HCT116 (cell line): ENCODE results near the gene NCAPH2. TPM values are rescaled to one million over a fixed set of nuclear protein-coding genes. Genes with fewer than 3 reads are reported as not detected.
A peak's percentile ranks its signal among the peaks of the same experiment; 100 is the strongest.

ENCODE experiments used
- ATAC-seq: fragments of 200-7000 bp; cut with Tn5 transposase; 2 replicates; pipeline ENCODE4 v1.9.1; 2020; ENCODE audit warnings: mild to moderate bottlenecking, moderate library complexity
- BruUV-seq: library from RNA; stranded (reverse); fragments of 400-500 nt; replicated peaks from 2 replicates; lab custom pipeline; 2021; lab: Mats Ljungman, UMichigan
- CTCF ChIA-PET: fragments of 300-600 bp; sonication (Branson Sonifier 250); formaldehyde crosslinking; loops from one replicate; lab custom pipeline; 2021; ENCODE audit warnings: antibody characterized with exemption; lab: Charles Lee
- POLR2A ChIA-PET: fragments of 300-600, 350-600 bp; sonication (Branson Sonifier 250); formaldehyde crosslinking; loops from one replicate; lab custom pipeline; 2021; ENCODE audit warnings: antibody characterized with exemption; lab: Charles Lee
- RAD21 ChIA-PET, 2 experiments: fragments of 300-600 bp; sonication (Branson Sonifier 250); formaldehyde crosslinking; loops; one replicate each; lab custom pipeline; 2023; ENCODE audit warnings: low total read pairs in 2 of 2; ENCODE audit not compliant: uncharacterized antibody in 2 of 2, unreplicated experiment in 2 of 2, low non-redundant PET in 1 of 2; lab: Charles Lee
- DNase-seq: peaks from one replicate; pipeline ENCODE4 v3.0.0-alpha.2; 2010; ENCODE audit warnings: low read depth, low spot score
- H2AFZ ChIP-seq: fragments of 200-600 bp; shearing (Covaris generic), sonication (generic); 2 replicates; pipeline ENCODE4 v1.6.1; 2017; ENCODE audit warnings: low read depth, mixed run types, mixed read lengths, antibody characterized with exemption, low read length; ENCODE audit not compliant: poor library complexity, severe bottlenecking
- H3K27ac ChIP-seq: 2 replicates; pipeline ENCODE4 v1.5.1; 2012; ENCODE audit warnings: low read depth, low read length
- H3K27me3 ChIP-seq: fragments of 200-600 bp; sonication (generic); 2 replicates; pipeline ENCODE4 v1.6.1; 2016; ENCODE audit warnings: mixed run types, low read length, mixed read lengths; ENCODE audit not compliant: insufficient read depth
- H3K36me3 ChIP-seq, 2 experiments: fragments of 200-500 bp in 1 of 2; fragments of 200-600 bp in 1 of 2; sonication (Bioruptor generic) in 1 of 2; sonication (generic) in 1 of 2; 2 replicates each; pipeline versions ENCODE4 v1.5.1 to v1.6.1; 2014 to 2016; ENCODE audit warnings: low read length in 2 of 2, inconsistent platforms in 1 of 2, mixed read lengths in 1 of 2, mixed run types in 1 of 2; ENCODE audit not compliant: insufficient read depth in 2 of 2, control insufficient read depth in 1 of 2
- H3K4me1 ChIP-seq, 2 experiments: fragments of 200-600 bp in 1 of 2; sonication (generic) in 1 of 2; 2 replicates each; pipeline versions ENCODE4 v1.5.1 to v1.6.1; 2012 to 2017; ENCODE audit warnings: low read length in 2 of 2, inconsistent platforms in 1 of 2, mild to moderate bottlenecking in 1 of 2, mixed read lengths in 1 of 2, mixed run types in 1 of 2, moderate library complexity in 1 of 2; ENCODE audit not compliant: insufficient read depth in 2 of 2, control insufficient read depth in 1 of 2
- H3K4me2 ChIP-seq: fragments of 200-600 bp; sonication (generic); 2 replicates; pipeline ENCODE4 v1.6.1; 2017; ENCODE audit warnings: mixed run types, low read length, mixed read lengths
- H3K4me3 ChIP-seq, 2 experiments: fragments of 200-600 bp in 1 of 2; sonication (generic) in 1 of 2; replicated peaks in 1 of 2; 2 replicates each; pipeline ENCODE4 v1.5.1; 2011 to 2016; ENCODE audit warnings: low read length in 2 of 2, control low read depth in 1 of 2, low read depth in 1 of 2, mild to moderate bottlenecking in 1 of 2, mixed read lengths in 1 of 2, mixed run types in 1 of 2
- H3K79me2 ChIP-seq: fragments of 200-600 bp; sonication (generic); 2 replicates; pipeline ENCODE4 v1.6.1; 2017; ENCODE audit warnings: mild to moderate bottlenecking, mixed run types, low read length, moderate library complexity, mixed read lengths; ENCODE audit not compliant: insufficient read depth
- H3K9ac ChIP-seq: fragments of 200-600 bp; sonication (generic); 2 replicates; pipeline ENCODE4 v1.6.1; 2016; ENCODE audit warnings: low read length, mixed read lengths
- H3K9me2 ChIP-seq: fragments of 200-600 bp; sonication (generic), shearing (Covaris generic); 2 replicates; pipeline ENCODE4 v1.6.1; 2017; ENCODE audit warnings: mixed run types, mild to moderate bottlenecking, moderate library complexity; ENCODE audit not compliant: insufficient read depth
- H3K9me3 ChIP-seq, 2 experiments: fragments of 200-500 bp in 1 of 2; fragments of 200-600 bp in 1 of 2; sonication (Bioruptor generic) in 1 of 2; sonication (generic) in 1 of 2; 2 replicates each; pipeline ENCODE4 v1.6.1; 2014 to 2017; ENCODE audit warnings: low read length in 2 of 2, mixed read lengths in 2 of 2, inconsistent platforms in 1 of 2, low read depth in 1 of 2, mild to moderate bottlenecking in 1 of 2, mixed run types in 1 of 2, moderate library complexity in 1 of 2; ENCODE audit not compliant: control insufficient read depth in 1 of 2, insufficient read depth in 1 of 2
- H4K20me1 ChIP-seq: fragments of 200-600 bp; sonication (generic), shearing (Covaris generic); 2 replicates; pipeline ENCODE4 v1.6.1; 2017; ENCODE audit warnings: mixed run types, mild to moderate bottlenecking, moderate library complexity; ENCODE audit not compliant: insufficient read depth
- CBX3 ChIP-seq: IDR thresholded peaks from 2 replicates; pipeline ENCODE4 v1.6.1; 2012; ENCODE audit warnings: low read depth
- CEBPB ChIP-seq: IDR thresholded peaks from 2 replicates; pipeline ENCODE4 v1.6.1; 2012; ENCODE audit warnings: low read depth
- CTCF ChIP-seq, 3 experiments: fragments of 200-600 bp in 1 of 3; sonication (generic) in 1 of 3; IDR thresholded peaks in 2 of 3; conservative IDR thresholded peaks in 1 of 3; 2 replicates each; pipeline ENCODE4 v1.5.1; 2012 to 2017; ENCODE audit warnings: low read depth in 2 of 3, low read length in 2 of 3, antibody characterized with exemption in 1 of 3, borderline replicate concordance in 1 of 3, control low read depth in 1 of 3, mild to moderate bottlenecking in 1 of 3, mixed read lengths in 1 of 3, mixed run types in 1 of 3, moderate library complexity in 1 of 3; ENCODE audit not compliant: insufficient read depth in 1 of 3
- ELF1 ChIP-seq: IDR thresholded peaks from 2 replicates; pipeline ENCODE4 v1.6.1; 2012; ENCODE audit warnings: low read depth, borderline replicate concordance
- EZH2 ChIP-seq: fragments of 200-600 bp; sonication (generic); IDR thresholded peaks from 2 replicates; pipeline ENCODE4 v1.6.1; 2017; ENCODE audit warnings: antibody characterized with exemption, mixed run types
- EZH2phosphoT487 ChIP-seq: fragments of 200-600 bp; IDR thresholded peaks from 2 replicates; pipeline ENCODE4 v1.6.1; 2018; ENCODE audit warnings: antibody characterized with exemption, borderline replicate concordance
- FOSL1 ChIP-seq: IDR thresholded peaks from 2 replicates; pipeline ENCODE4 v1.6.1; 2012; ENCODE audit warnings: low read depth
- MAX ChIP-seq: IDR thresholded peaks from 2 replicates; pipeline ENCODE4 v1.6.1; 2012
- POLR2A ChIP-seq: IDR thresholded peaks from 2 replicates; pipeline ENCODE4 v1.7.0; 2011; ENCODE audit warnings: borderline replicate concordance; ENCODE audit not compliant: insufficient read depth, insufficient read length; ENCODE audit errors: extremely low read depth
- POLR2AphosphoS5 ChIP-seq: IDR thresholded peaks from 2 replicates; pipeline ENCODE4 v1.6.1; 2011; ENCODE audit warnings: mild to moderate bottlenecking, low read depth, low read length, moderate library complexity
- RAD21 ChIP-seq: IDR thresholded peaks from 2 replicates; pipeline ENCODE4 v1.6.1; 2012; ENCODE audit warnings: low read depth, mild to moderate bottlenecking
- SP1 ChIP-seq: IDR thresholded peaks from 2 replicates; pipeline ENCODE4 v1.6.1; 2012; ENCODE audit warnings: low read depth
- SRF ChIP-seq: IDR thresholded peaks from 2 replicates; pipeline ENCODE4 v1.6.1; 2012; ENCODE audit warnings: low read depth
- YY1 ChIP-seq: IDR thresholded peaks from 2 replicates; pipeline ENCODE4 v1.6.1; 2011; ENCODE audit warnings: low read length, low read depth, moderate library complexity, mild to moderate bottlenecking; ENCODE audit not compliant: insufficient replicate concordance; ENCODE audit errors: extremely low read depth
- ZBTB33 ChIP-seq: IDR thresholded peaks from 2 replicates; pipeline ENCODE4 v1.6.1; 2011; ENCODE audit warnings: mild to moderate bottlenecking, low read length, moderate library complexity; ENCODE audit not compliant: insufficient replicate concordance; ENCODE audit errors: extremely low read depth
- ZFX ChIP-seq: fragments of 450-650 bp; IDR thresholded peaks from 2 replicates; pipeline ENCODE4 v1.6.1; 2017
- intact Hi-C: fragments of 100-400 bp; cut with micrococcal nuclease; formaldehyde crosslinking; loops from 2 replicates; pipeline ENCODE4 v1.10.0; 2022
- total RNA-seq: library from RNA; stranded (reverse); gene quantifications from one replicate; pipeline ENCODE4 v1.2.1, GENCODE V29; 2021; ENCODE audit not compliant: unreplicated experiment

NCAPH2 gene
- total RNA-seq, 1 experiment from 2014 or later = 99.1 TPM

- TF ChIP-seq ZFX (peak; percentile 5), CBX3 (no peak), ZBTB33 (peak; percentile 21)
- Histone ChIP-seq H2AFZ (no peak overlapping the region), H3K4me3 (peak overlapping the region; percentile 92 to 96), H3K9me3 (no peaks in the 10 kb centered on the region), H3K79me2 (peaks cover 5% of the 10 kb centered on the region; the same call in 1 of the 2 replicates), H3K9me2 (no peaks in the 10 kb centered on the region), H3K4me2 (peak overlapping the region; percentile 93), H4K20me1 (no peaks in the 10 kb centered on the region), H3K36me3 (no peaks in the 10 kb centered on the region), H3K9ac (peak overlapping the region; percentile 91), H3K27me3 (no peaks in the 10 kb centered on the region), H3K27ac (peak overlapping the region; percentile 100), H3K4me1 (peaks cover 11 to 68% of the 10 kb centered on the region in 2 experiments; a peak in 3 of 4 replicates)
- RAD21 ChIA-PET = no interaction called here
- DNase-seq (no peak), ATAC-seq (peak; percentile 1)
- POLR2A ChIA-PET = no interaction called here
- CTCF ChIA-PET = no interaction called here
- intact Hi-C loops = loop anchor here (5.0 kb wide), 1 partner anchor 92 kb away; no protein-coding TSS in a partner anchor
- no TSS peak for BruUV-seq
Measured at GRCh38 chr22:50530580-50530876, 22.5 kb downstream of the NCAPH2 start.

- intact Hi-C loops = loop anchor here (5.0 kb wide), 1 partner anchor 91 kb away; no protein-coding TSS in a partner anchor
- BruUV-seq = TSS peak; percentile 70
- Histone ChIP-seq H3K4me1 (peaks cover 11 to 67% of the 10 kb centered on the region in 2 experiments; a peak in 3 of 4 replicates), H3K79me2 (peaks cover 5% of the 10 kb centered on the region; the same call in 1 of the 2 replicates), H3K27ac (peak overlapping the region; percentile 100), H3K4me3 (peak overlapping the region; percentile 92 to 96), H2AFZ (no peak overlapping the region), H3K9ac (peak overlapping the region; percentile 91), H4K20me1 (no peaks in the 10 kb centered on the region), H3K9me3 (no peaks in the 10 kb centered on the region), H3K9me2 (no peaks in the 10 kb centered on the region), H3K27me3 (no peaks in the 10 kb centered on the region), H3K4me2 (peak overlapping the region; percentile 93), H3K36me3 (no peaks in the 10 kb centered on the region)
- CTCF ChIA-PET = no interaction called here
- ATAC-seq (peak; percentile 59), DNase-seq (peak; percentile 76)
- RAD21 ChIA-PET = interaction anchor here in 1 of 2 experiments (1.1 kb wide), 1 partner anchor 203 kb away, joined by 3 read pairs; no protein-coding TSS in a partner anchor
- POLR2A ChIA-PET = no interaction called here
- no peak for TF ChIP-seq SRF
- TF ChIP-seq POLR2AphosphoS5 = peak; percentile 78
- no peak; the same call in 1 of the 2 replicates for TF ChIP-seq ZFX
- no peak for TF ChIP-seq CEBPB
- no peak for TF ChIP-seq SP1
- TF ChIP-seq RAD21 = no peak
- TF ChIP-seq EZH2phosphoT487 = no peak
- peak; percentile 28 for TF ChIP-seq POLR2A
- TF ChIP-seq EZH2 = no peak
- no peak for TF ChIP-seq YY1
- TF ChIP-seq ELF1 = no peak
- TF ChIP-seq MAX = no peak
- no peak for TF ChIP-seq CTCF (IDR thresholded peaks at IDR 0.05 in 2 of 3, conservative IDR thresholded peaks at IDR 0.05 in 1 of 3; ENCODE audit: borderline replicate concordance in 1 of 3, insufficient read depth in 1 of 3, low read depth in 2 of 3, low read length in 2 of 3)
- TF ChIP-seq FOSL1 = no peak
Measured at GRCh38 chr22:50530877-50531545, 23.0 kb downstream of the NCAPH2 start.
